IMR-90 (cell line): Measurements from ENCODE around the gene PLXNA4. TPM values are rescaled to one million over a fixed set of nuclear protein-coding genes. Genes with fewer than 3 reads are reported as not detected.

ENCODE experiments used
- ATAC-seq: fragments of 200-7000 bp; cut with Tn5 transposase; 2 replicates; pipeline ENCODE4 v1.9.1; 2020; ENCODE audit warnings: low read depth, mild to moderate bottlenecking, moderate library complexity
- BruUV-seq: library from RNA; stranded (reverse); fragments of 400-500 nt; replicated peaks from 2 replicates; lab custom pipeline; 2021; lab: Mats Ljungman, UMichigan
- CTCF ChIA-PET: fragments of 300-600 bp; formaldehyde crosslinking; extraction: SDS; loops from one replicate; lab custom pipeline; 2021; ENCODE audit warnings: antibody characterized with exemption; lab: Yijun Ruan, JAX
- POLR2A ChIA-PET: fragments of 300-600 bp; sonication (Branson Sonifier 250); formaldehyde crosslinking; loops from one replicate; lab custom pipeline; 2022; ENCODE audit warnings: antibody characterized with exemption; ENCODE audit not compliant: unreplicated experiment; lab: Charles Lee
- DNase-seq: peaks from one replicate; pipeline ENCODE4 v3.0.0; 2013
- H2AFZ ChIP-seq: replicated peaks from 2 replicates; pipeline ENCODE3; 2013; ENCODE audit warnings: low read length, mild to moderate bottlenecking; ENCODE audit not compliant: poor library complexity
- H2AK5ac ChIP-seq: 2 replicates; pipeline ENCODE4 v1.6.1; 2013; ENCODE audit warnings: low read depth, low read length, inconsistent platforms
- H2AK9ac ChIP-seq: replicated peaks from 2 replicates; pipeline ENCODE3; 2013; ENCODE audit warnings: mild to moderate bottlenecking, low read depth, low read length, moderate library complexity; ENCODE audit not compliant: poor library complexity
- H2BK120ac ChIP-seq: 2 replicates; pipeline ENCODE4 v1.6.1; 2013; ENCODE audit warnings: low read depth, low read length, inconsistent platforms
- H2BK15ac ChIP-seq: 3 replicates; pipeline ENCODE4 v1.6.1; 2013; ENCODE audit warnings: low read depth, low read length, inconsistent platforms
- H2BK20ac ChIP-seq: 2 replicates; pipeline ENCODE4 v1.6.1; 2013; ENCODE audit warnings: low read depth, mild to moderate bottlenecking, inconsistent platforms, low read length, moderate library complexity
- H2BK5ac ChIP-seq: 2 replicates; pipeline ENCODE4 v1.6.1; 2013; ENCODE audit warnings: mild to moderate bottlenecking, low read depth, low read length, inconsistent platforms; ENCODE audit not compliant: poor library complexity, severe bottlenecking
- H3K14ac ChIP-seq: replicated peaks from 2 replicates; pipeline ENCODE4 v1.6.1; 2013; ENCODE audit warnings: low read depth, low read length, inconsistent platforms
- H3K18ac ChIP-seq: 2 replicates; pipeline ENCODE4 v1.6.1; 2013; ENCODE audit warnings: low read depth, low read length, control low read depth
- H3K23ac ChIP-seq: 2 replicates; pipeline ENCODE4 v1.6.1; 2013; ENCODE audit warnings: low read depth, low read length, inconsistent platforms
- H3K27ac ChIP-seq: 2 replicates; pipeline ENCODE4 v1.5.1; 2013; ENCODE audit warnings: mild to moderate bottlenecking, control low read depth, low read length; ENCODE audit not compliant: insufficient read depth
- H3K27me3 ChIP-seq: 2 replicates; pipeline ENCODE4 v1.6.1; 2013; ENCODE audit warnings: low read length; ENCODE audit not compliant: control insufficient read depth, insufficient read depth
- H3K36me3 ChIP-seq: 2 replicates; pipeline ENCODE4 v1.6.1; 2013; ENCODE audit warnings: low read length, mixed read lengths; ENCODE audit not compliant: control insufficient read depth, insufficient read depth
- H3K4ac ChIP-seq: 2 replicates; pipeline ENCODE4 v1.6.1; 2013; ENCODE audit warnings: low read depth, low read length, inconsistent platforms
- H3K4me1 ChIP-seq: 2 replicates; pipeline ENCODE4 v1.6.1; 2013; ENCODE audit warnings: low read length, mixed read lengths; ENCODE audit not compliant: control insufficient read depth, insufficient read depth
- H3K4me2 ChIP-seq: 2 replicates; pipeline ENCODE4 v1.6.1; 2013; ENCODE audit warnings: low read depth, mild to moderate bottlenecking, control low read depth, low read length, moderate library complexity
- H3K4me3 ChIP-seq: 2 replicates; pipeline ENCODE4 v1.5.1; 2013; ENCODE audit warnings: low read depth, mild to moderate bottlenecking, control low read depth, low read length, moderate library complexity; ENCODE audit not compliant: insufficient read depth
- H3K56ac ChIP-seq: 2 replicates; pipeline ENCODE4 v1.6.1; 2013; ENCODE audit warnings: low read length, inconsistent platforms; ENCODE audit not compliant: insufficient read depth; ENCODE audit errors: extremely low read depth
- H3K79me1 ChIP-seq, 2 experiments: 2 replicates each; pipeline ENCODE4 v1.6.1; 2013; ENCODE audit warnings: low read length in 2 of 2, inconsistent platforms in 1 of 2, low read depth in 1 of 2
- H3K9ac ChIP-seq: 2 replicates; pipeline ENCODE4 v1.6.1; 2013; ENCODE audit warnings: low read depth, low read length, control low read depth
- H3K9me1 ChIP-seq: 2 replicates; pipeline ENCODE4 v1.6.1; 2013; ENCODE audit warnings: low read length, inconsistent platforms; ENCODE audit not compliant: insufficient read depth
- H3K9me3 ChIP-seq: 2 replicates; pipeline ENCODE4 v1.6.1; 2013; ENCODE audit warnings: low read length; ENCODE audit not compliant: control insufficient read depth, insufficient read depth
- H4K20me1 ChIP-seq: 2 replicates; pipeline ENCODE4 v1.6.1; 2013; ENCODE audit warnings: low read length, inconsistent platforms; ENCODE audit not compliant: insufficient read depth
- H4K5ac ChIP-seq: 2 replicates; pipeline ENCODE4 v1.6.1; 2013; ENCODE audit warnings: mild to moderate bottlenecking, low read depth, low read length, control low read depth
- H4K8ac ChIP-seq, 2 experiments: 2 replicates each; pipeline ENCODE4 v1.6.1; 2013; ENCODE audit warnings: low read depth in 2 of 2, low read length in 2 of 2, control low read depth in 1 of 2, inconsistent platforms in 1 of 2
- H4K91ac ChIP-seq: 2 replicates; pipeline ENCODE4 v1.6.1; 2013; ENCODE audit warnings: low read depth, low read length, inconsistent platforms; ENCODE audit not compliant: insufficient read depth
- RCOR1 ChIP-seq: IDR thresholded peaks from 2 replicates; pipeline ENCODE4 v1.6.1; 2012; ENCODE audit warnings: mild to moderate bottlenecking, low read length, improper control_type of control experiment; ENCODE audit not compliant: insufficient replicate concordance
- WGBS, 2 experiments: methylation state at CpG; one replicate each; pipeline versions ENCODE4 v1.1.5 to v1.1.7; 2013; ENCODE audit warnings: missing lambda C conversion rate in 2 of 2; ENCODE audit not compliant: insufficient read length in 1 of 2; ENCODE audit errors: extremely low coverage in 2 of 2; 5-methylcytosine and 5-hydroxymethylcytosine counted together
- dilution Hi-C: fragments of 300-500 bp; cut with HindIII; formaldehyde crosslinking; loops from one replicate; pipeline ENCODE4 v1.14.3; 2018; ENCODE audit warnings: low sequenced_read_pairs; ENCODE audit not compliant: unreplicated experiment
- in situ Hi-C: fragments of 300-500 bp; cut with MboI; formaldehyde crosslinking; loops from 3 replicates; pipeline ENCODE4 v1.14.3; 2019; ENCODE audit warnings: low sequenced_read_pairs, inconsistent platforms, mixed read lengths
- intact Hi-C: fragments of 100-400 bp; cut with micrococcal nuclease; formaldehyde crosslinking; loops from 2 replicates; pipeline ENCODE4 v1.10.0; 2022
- polyA plus RNA-seq, 3 experiments: library from polyadenylated mRNA; depleted of rRNA; stranded (reverse); fragments of >200 nt; gene quantifications; 2 replicates each; pipeline ENCODE4 v1.2.3, GENCODE V29; 2012; ENCODE audit warnings: low replicate concordance in 1 of 3
- total RNA-seq: library from RNA; depleted of rRNA; stranded (reverse); fragments of >200 nt; gene quantifications from 2 replicates; pipeline ENCODE4 v1.2.3, GENCODE V29; 2012

PLXNA4 gene
- total and polyA plus RNA-seq, 2 of the 4 experiments (the other 2 are of a cell fraction), result under 0.01 TPM

- ATAC-seq (no peak), DNase-seq (no peak)
- Histone ChIP-seq H3K4me1 (0 out of 2 replicates have a peak, but pooled peaks cover 2% of the 10 kb centered on the region), H3K56ac (no peak overlapping the region), H4K20me1 (no peaks in the 10 kb centered on the region; the same call in 1 of the 2 replicates), H3K18ac (no peak overlapping the region), H2AK9ac (no peak overlapping the region), H3K36me3 (no peaks in the 10 kb centered on the region), H3K4ac (no peak overlapping the region), H3K4me2 (no peak overlapping the region), H4K8ac (no peak overlapping the region), H2AK5ac (no peak overlapping the region), H2BK20ac (no peak overlapping the region), H2BK120ac (no peak overlapping the region), H4K5ac (no peak overlapping the region), H3K9ac (no peak overlapping the region), H3K27me3 (peaks cover 51% of the 10 kb centered on the region), H3K27ac (no peak overlapping the region), H2BK15ac (no peak overlapping the region), H3K14ac (no peak overlapping the region), H3K4me3 (no peak overlapping the region), H3K23ac (no peak overlapping the region), H3K9me1 (no peaks in the 10 kb centered on the region), H3K79me1 (no peaks in the 10 kb centered on the region), H2AFZ (no peak overlapping the region), H3K9me3 (no peaks in the 10 kb centered on the region), H2BK5ac (no peak overlapping the region), H4K91ac (no peak overlapping the region)
- BruUV-seq, result no TSS peak
- in situ Hi-C loops, result loop anchor here (10.0 to 25.0 kb wide), 2 partner anchors 253 to 616 kb away; no protein-coding TSS in a partner anchor
- WGBS, 2 experiments, result 54% methylated on average over 3 of the region's 3 CpGs; no CpG with 5 or more reads in 1 of the 2 experiments
- dilution Hi-C loops, result no loop called here
- no peak for TF ChIP-seq RCOR1
- POLR2A ChIA-PET, result no interaction called here
- intact Hi-C loops, result no loop called here
- CTCF ChIA-PET, result interaction anchor here (0.9 kb wide), 1 partner anchor 286 kb away, joined by 3 read pairs; no protein-coding TSS in a partner anchor
These were observed 1.7 kb upstream of the PLXNA4 start for GRCh38 chr7:132578050-132578370.
